Nephron progenitor cell (in vitro differentiated cells): ENCODE measurements around the gene CDK4.

Source experiments
- DNase-seq: peaks from one replicate; pipeline ENCODE4 v3.0.0; 2021
- H3K27ac Mint-ChIP-seq: 2 replicates; pipeline ENCODE4 v1.8.0; 2021; ENCODE audit warnings: mild to moderate bottlenecking, moderate library complexity, mixed read lengths
- H3K27me3 Mint-ChIP-seq: 2 replicates; pipeline ENCODE4 v1.8.0; 2021; ENCODE audit warnings: mild to moderate bottlenecking, low read depth, mixed read lengths; ENCODE audit not compliant: poor library complexity
- H3K36me3 Mint-ChIP-seq: 2 replicates; pipeline ENCODE4 v1.8.0; 2021; ENCODE audit warnings: low read depth, mixed read lengths
- H3K4me1 Mint-ChIP-seq: 2 replicates; pipeline ENCODE4 v1.8.0; 2021; ENCODE audit warnings: mixed read lengths
- H3K4me3 Mint-ChIP-seq: 2 replicates; pipeline ENCODE4 v1.8.0; 2021; ENCODE audit warnings: mild to moderate bottlenecking, moderate library complexity, mixed read lengths
- H3K9me3 Mint-ChIP-seq: 2 replicates; pipeline ENCODE4 v1.8.0; 2021; ENCODE audit warnings: mild to moderate bottlenecking, moderate library complexity, mixed read lengths
- TF ChIP-seq, protein P1 (sequence below): fragments of 200-600 bp; sonication (generic); IDR thresholded peaks from 2 replicates; pipeline ENCODE4 v1.5.0; 2021; ENCODE audit warnings: antibody characterized with exemption

The CDK4 gene

DNA sequence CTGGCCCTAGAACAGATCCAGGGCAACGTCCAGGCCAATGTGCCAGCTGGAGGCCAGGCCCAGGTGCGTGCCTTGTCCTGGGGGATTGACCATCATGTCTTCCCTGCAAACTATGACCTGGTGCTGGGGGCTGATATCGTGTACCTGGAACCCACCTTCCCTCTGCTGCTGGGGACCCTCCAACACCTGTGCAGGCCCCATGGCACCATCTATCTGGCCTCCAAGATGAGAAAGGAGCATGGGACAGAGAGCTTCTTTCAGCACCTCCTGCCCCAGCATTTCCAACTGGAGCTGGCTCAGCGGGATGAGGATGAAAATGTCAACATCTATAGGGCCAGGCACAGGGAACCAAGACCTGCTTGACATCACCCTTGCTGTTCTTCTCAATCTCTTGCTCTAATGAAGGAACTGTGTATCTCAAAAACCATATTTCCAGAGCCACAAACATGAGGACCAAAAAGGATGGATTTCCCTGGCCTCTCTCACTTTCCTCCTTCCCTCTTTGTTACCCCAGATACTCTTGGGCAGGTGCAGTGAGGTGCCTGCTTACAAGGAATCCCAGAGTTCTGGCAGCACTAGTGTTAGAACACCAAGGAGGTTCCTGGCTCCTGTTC, 28.3 kb upstream of the CDK4 start:
- TF ChIP-seq, protein P1, sequence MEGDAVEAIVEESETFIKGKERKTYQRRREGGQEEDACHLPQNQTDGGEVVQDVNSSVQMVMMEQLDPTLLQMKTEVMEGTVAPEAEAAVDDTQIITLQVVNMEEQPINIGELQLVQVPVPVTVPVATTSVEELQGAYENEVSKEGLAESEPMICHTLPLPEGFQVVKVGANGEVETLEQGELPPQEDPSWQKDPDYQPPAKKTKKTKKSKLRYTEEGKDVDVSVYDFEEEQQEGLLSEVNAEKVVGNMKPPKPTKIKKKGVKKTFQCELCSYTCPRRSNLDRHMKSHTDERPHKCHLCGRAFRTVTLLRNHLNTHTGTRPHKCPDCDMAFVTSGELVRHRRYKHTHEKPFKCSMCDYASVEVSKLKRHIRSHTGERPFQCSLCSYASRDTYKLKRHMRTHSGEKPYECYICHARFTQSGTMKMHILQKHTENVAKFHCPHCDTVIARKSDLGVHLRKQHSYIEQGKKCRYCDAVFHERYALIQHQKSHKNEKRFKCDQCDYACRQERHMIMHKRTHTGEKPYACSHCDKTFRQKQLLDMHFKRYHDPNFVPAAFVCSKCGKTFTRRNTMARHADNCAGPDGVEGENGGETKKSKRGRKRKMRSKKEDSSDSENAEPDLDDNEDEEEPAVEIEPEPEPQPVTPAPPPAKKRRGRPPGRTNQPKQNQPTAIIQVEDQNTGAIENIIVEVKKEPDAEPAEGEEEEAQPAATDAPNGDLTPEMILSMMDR: no peak
- Mint-ChIP-seq H3K36me3 (peaks cover 22% of the 10 kb centered on the region), H3K4me1 (peaks cover 13% of the 10 kb centered on the region), H3K27me3 (peaks cover 15% of the 10 kb centered on the region), H3K4me3 (no peak overlapping the region), H3K27ac (no peak overlapping the region), H3K9me3 (no peaks in the 10 kb centered on the region)
- no peak for DNase-seq

DNA sequence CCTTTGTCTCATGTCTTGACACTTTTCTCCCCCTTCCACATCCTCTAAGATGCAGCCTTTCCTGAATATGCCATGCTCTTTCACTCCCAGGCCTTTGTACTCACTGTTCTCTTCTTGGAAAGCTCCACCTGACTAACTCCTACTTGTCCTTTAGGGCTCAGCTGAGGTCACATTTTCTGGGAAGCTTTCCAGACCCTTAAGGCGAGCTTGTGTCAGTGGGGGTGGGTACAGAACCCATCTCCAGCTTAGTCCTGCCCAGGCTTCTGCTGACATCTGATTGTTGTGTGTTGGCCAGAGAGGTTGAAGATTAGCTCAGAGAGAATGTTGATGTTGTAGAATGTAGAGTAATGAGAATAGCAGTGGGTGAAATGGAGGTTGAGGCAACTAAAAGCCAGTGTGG, 27.6 kb upstream of the CDK4 start:
- no peak overlapping the region for H3K4me3 Mint-ChIP-seq
- H3K9me3 Mint-ChIP-seq: no peaks in the 10 kb centered on the region
- peaks cover 13% of the 10 kb centered on the region for H3K4me1 Mint-ChIP-seq
- TF ChIP-seq, protein P1: no peak
- peaks cover 22% of the 10 kb centered on the region for H3K36me3 Mint-ChIP-seq
- H3K27me3 Mint-ChIP-seq: peaks cover 15% of the 10 kb centered on the region
- no peak overlapping the region for H3K27ac Mint-ChIP-seq
- no peak for DNase-seq

DNA sequence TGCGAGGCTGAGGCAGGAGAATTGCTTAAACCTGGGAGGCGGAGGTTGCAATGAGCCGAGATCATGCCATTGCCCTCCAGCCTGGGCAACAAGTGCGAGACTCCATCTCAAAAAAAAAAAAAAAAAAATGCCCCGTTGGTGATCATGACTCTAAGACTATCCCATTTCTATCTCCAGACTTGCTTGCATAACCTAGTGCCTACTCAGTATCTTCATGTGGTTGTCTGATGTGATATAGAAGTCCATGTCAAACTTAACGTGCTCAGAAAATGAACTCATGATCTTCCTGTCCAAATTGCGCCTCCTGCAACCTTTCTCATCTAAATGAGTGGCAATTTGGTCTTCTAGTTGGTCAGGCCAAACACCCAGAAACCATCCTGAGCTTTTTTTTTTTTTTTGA, 25.8 kb upstream of the CDK4 start:
- Mint-ChIP-seq H3K4me1 (peaks cover 6% of the 10 kb centered on the region), H3K36me3 (peaks cover 17% of the 10 kb centered on the region), H3K4me3 (no peak overlapping the region), H3K27ac (no peak overlapping the region), H3K27me3 (peaks cover 17% of the 10 kb centered on the region), H3K9me3 (no peaks in the 10 kb centered on the region)
- no peak for DNase-seq
- TF ChIP-seq, protein P1: no peak

DNA sequence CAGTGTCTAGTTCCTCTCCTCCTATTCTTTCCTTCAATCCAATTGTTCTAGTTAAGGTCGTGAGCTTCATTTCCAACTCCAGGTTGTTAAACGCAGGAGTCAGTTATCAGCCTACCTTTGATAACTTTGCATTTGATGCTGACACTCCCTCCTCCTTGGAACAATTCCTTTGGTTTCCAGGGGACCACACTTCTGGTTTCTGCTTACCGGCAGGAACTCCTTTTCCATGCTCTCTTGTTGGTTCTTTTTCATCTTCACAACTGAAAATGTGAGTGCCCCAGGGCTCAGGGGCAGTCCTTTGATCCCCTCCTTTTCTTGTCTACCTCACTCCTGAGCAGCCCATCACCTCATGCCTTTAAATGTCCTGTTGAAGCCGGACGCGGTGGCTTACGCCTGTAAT, 25.3 kb upstream of the CDK4 start:
- Mint-ChIP-seq H3K27me3 (peaks cover 18% of the 10 kb centered on the region), H3K27ac (no peak overlapping the region), H3K4me1 (peaks cover 6% of the 10 kb centered on the region), H3K36me3 (peaks cover 17% of the 10 kb centered on the region), H3K4me3 (no peak overlapping the region), H3K9me3 (no peaks in the 10 kb centered on the region)
- TF ChIP-seq, protein P1: no peak
- no peak for DNase-seq

DNA sequence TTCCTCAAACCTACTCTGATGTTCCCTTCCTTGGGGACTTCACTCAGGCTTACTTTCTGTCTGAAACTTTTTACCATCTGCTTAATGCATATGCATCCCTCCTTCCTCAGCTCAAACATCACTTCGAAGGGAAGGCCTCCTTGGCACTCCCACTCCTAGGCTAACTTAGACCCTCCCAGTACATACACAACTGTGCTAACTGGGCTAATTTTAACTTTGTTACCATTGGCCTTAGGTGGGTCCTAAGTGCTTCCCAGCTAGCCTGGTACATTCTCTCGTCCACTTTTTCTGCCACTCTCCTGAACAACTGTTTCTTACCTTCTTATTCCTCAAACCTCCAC, 24.1 kb upstream of the CDK4 start:
- DNase-seq: no peak
- Mint-ChIP-seq H3K9me3 (no peaks in the 10 kb centered on the region), H3K36me3 (peaks cover 17% of the 10 kb centered on the region), H3K27ac (no peak overlapping the region), H3K4me1 (peaks cover 14% of the 10 kb centered on the region), H3K4me3 (no peak overlapping the region), H3K27me3 (peaks cover 21% of the 10 kb centered on the region)
- TF ChIP-seq, protein P1: no peak

DNA sequence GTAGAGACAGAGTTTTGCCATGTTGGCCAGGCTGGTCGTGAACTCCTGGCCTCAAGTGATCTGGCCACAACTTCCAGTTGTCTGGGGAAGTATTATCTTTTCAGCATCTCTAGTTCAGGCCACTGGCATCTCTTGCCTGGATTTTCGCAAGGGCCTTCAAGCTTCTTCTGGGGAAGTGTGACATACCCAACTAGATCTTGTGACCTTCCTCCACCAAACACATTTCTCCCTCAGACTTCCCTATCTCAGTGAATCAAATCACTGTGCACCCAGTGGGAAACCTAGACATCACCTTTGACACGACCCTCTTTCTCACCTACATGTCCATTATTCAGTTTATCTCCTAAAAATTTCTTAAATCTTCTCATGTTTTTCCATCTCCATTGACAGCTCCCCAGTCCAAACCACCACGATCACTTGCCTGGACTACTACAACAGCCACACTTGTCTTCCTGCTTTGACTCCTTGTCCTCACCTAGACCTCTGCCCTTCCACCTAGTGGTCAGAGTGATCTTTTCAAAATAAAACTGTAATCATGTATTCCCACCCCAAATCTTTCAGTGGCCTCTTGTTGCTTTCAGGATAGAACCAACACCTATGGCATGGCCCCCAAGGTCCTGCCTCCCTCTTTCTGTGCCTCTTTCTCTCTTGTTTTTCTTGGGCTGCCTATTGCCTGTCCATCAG, 23.6 kb upstream of the CDK4 start:
- Mint-ChIP-seq H3K9me3 (no peaks in the 10 kb centered on the region), H3K36me3 (peaks cover 18% of the 10 kb centered on the region), H3K4me1 (peaks cover 19% of the 10 kb centered on the region), H3K4me3 (no peak overlapping the region), H3K27me3 (peaks cover 21% of the 10 kb centered on the region), H3K27ac (no peak overlapping the region)
- TF ChIP-seq, protein P1: no peak
- DNase-seq: no peak
